CD4-positive, alpha-beta T cell treated with Interleukin-4 for 1 hour (primary cell): ENCODE data around the gene NLGN1.
"Not testable (repeated sequence)": the region's sequence is repeated elsewhere in the genome, so short reads cannot be mapped to it uniquely, and the experiment has no call there.

Experiments used
- DNase-seq, 2 donors: peaks; one replicate each; pipeline ENCODE4 v3.0.0-alpha.2; 2020 to 2022

NLGN1 gene

GRCh38 chr3:173567997-173568396 lies 170.5 kb downstream of the NLGN1 start:
- DNase-seq, result no peak

DNA sequence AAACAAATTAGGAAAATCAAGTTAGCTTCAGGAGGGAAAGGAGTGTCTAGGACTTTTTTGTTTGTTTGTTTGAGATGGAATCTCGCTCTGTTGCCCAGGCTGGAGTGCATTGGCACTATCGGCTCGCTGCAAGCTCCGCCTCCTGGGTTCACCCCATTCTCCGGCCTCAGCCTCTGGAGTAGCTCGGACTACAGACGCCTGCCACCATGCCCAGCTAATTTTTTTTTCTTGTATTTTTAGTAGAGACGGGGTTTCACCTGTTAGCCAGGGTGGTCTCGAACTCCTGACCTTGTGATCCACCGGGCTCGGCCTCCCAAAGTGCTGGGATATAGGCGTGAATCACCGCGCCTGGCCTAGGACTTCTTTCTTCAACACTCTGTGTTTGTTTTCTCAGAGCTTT lies 171.1 kb downstream of the NLGN1 start:
- no peak for DNase-seq

- DNase-seq, result no peak
Observed at GRCh38 chr3:173583496-173583895, 186.0 kb downstream of the NLGN1 start.

GRCh38 chr3:173584093-173584837 lies 186.7 kb downstream of the NLGN1 start:
- DNase-seq, result no peak

- no peak for DNase-seq
Observed at GRCh38 chr3:173584838-173585831, 187.6 kb downstream of the NLGN1 start.

DNA sequence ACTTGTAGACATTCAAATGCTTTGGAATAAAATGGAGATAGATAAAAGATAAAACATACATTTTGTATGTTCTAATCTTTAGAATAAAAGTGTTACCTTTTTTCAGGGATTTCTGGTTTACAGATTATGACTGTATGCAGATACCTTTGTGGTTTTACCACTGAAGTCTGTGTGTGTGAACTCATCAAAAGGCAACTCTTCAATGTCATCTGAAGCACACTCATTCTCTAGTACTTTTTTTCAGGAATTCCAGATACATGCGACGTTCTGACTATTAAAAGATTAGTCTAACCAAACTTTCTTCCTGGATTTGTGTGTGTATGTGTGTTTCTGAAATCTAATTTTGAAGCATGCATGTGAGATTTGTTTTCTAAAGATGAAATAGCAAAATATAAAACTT lies 188.6 kb downstream of the NLGN1 start:
- no peak for DNase-seq

GRCh38 chr3:173587055-173587454 lies 189.5 kb downstream of the NLGN1 start:
- DNase-seq, result no peak

GRCh38 chr3:173588556-173588955 lies 191.0 kb downstream of the NLGN1 start:
- DNase-seq, result no peak

GRCh38 chr3:173589116-173589515 lies 191.6 kb downstream of the NLGN1 start:
- no peak for DNase-seq

GRCh38 chr3:173591401-173591800 lies 193.9 kb downstream of the NLGN1 start:
- DNase-seq, result no peak

DNA sequence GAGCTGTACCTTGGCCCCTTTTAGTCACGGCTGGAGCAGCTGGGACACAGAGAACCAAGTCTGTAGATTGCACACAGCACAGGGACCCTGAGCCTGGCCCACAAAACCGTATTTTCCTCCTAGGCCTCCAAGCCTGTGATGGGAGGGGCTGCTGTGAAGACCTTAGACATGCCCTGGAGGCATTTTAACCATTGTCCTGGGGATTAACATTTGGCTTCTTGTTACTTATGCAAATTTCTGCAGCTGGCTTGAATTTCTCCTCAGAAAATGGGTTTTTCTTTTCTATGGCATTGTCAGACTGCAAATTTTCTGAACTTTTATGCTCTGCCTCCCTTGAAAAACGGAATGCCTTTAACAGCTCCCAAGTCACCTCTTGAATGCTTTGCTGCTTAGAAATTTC lies 197.3 kb downstream of the NLGN1 start:
- DNase-seq, result not testable (repeated sequence)

- DNase-seq, result no peak
Observed at GRCh38 chr3:173599673-173600072, 202.1 kb downstream of the NLGN1 start.

DNA sequence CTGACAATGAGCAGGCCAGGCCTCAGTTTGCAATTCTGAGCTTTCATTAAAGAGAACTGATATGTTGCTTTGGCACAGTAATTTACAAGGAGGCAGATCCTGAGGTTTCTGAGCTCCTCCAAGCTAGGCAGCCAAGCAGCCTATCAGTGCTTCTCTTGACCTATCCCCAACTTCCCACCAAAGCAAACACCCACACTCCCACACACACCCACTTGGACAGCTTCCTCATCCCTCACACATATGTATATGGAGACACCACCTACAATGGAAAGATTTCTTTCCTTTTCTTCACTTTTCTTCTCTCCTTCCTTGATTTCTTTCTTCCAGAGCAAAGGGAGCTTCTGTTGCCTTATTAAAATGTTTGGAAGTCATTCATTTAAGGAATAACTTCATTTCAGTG lies 217.0 kb downstream of the NLGN1 start:
- DNase-seq, result no peak

DNA sequence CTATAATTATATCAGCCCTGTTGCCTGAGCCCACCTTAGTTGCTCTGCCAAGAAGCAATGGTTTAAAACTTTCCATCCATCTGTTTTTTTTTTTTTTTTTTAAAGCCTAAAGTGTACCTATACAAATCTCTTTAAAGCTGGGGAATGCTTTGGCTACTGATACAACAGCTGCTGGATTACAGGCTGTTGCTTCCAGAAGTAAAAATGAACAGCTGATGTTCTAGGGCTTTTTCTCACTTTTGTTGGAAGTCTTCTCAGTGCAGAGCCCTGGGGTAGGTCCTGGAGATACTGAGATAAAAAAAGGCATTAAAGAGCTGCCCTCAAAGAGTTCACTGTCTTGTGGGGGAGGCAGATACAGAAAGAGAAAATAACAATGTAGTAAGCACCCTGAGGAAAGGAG lies 218.1 kb downstream of the NLGN1 start:
- no peak for DNase-seq

- DNase-seq, result no peak
Observed at GRCh38 chr3:173617490-173617889, 219.9 kb downstream of the NLGN1 start.

GRCh38 chr3:173618148-173618547 lies 220.6 kb downstream of the NLGN1 start:
- DNase-seq, result no peak

DNA sequence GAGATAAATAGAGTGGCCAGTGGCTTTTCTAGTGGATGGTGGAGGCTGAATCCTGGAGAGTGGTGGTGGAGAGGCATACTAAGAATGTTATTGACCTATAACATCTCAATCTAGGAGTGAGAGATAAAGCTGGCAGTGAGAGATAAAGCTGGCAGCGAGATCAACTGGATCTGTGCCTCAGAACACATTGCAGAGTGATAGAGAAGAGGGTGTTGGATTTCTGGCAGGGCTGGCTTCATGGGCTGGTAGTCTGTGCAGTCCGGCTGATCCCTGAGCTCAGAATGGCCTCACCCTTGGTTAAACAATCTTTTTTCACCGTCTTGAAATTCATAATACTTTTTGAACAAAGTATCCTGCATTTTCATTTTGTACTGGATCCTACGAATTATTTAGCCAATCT lies 221.2 kb downstream of the NLGN1 start:
- DNase-seq, result no peak

DNA sequence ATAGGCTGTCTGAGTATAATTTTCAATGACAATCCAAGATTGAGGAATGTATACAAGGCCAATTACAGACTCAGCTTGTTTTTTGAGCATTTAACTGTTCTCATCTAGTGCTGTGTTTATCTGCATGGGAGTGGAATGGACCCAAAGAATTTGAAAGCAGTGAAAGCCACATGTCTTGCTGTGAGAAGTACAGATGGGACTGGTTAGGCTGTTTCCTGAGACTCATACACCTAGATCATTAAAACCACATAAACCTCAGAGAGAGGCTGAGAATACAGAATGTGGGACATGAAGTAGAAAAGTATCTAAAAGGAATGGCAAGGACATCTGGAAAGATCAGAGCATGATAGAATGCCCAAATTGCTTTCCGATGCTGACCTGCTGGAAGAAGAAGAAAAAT lies 224.6 kb downstream of the NLGN1 start:
- no peak for DNase-seq

GRCh38 chr3:173624086-173624485 lies 226.5 kb downstream of the NLGN1 start:
- DNase-seq, result no peak

GRCh38 chr3:173630849-173631248 lies 233.3 kb downstream of the NLGN1 start:
- no peak for DNase-seq

- DNase-seq, result no peak
Observed at GRCh38 chr3:173632945-173633344, 235.4 kb downstream of the NLGN1 start.

GRCh38 chr3:173635826-173636225 lies 238.3 kb downstream of the NLGN1 start:
- DNase-seq, result no peak

- no peak for DNase-seq
Observed at GRCh38 chr3:173639098-173639497, 241.6 kb downstream of the NLGN1 start.

- DNase-seq, result no peak
Observed at GRCh38 chr3:173641696-173642095, 244.2 kb downstream of the NLGN1 start.
